Activated CD4-positive, alpha-beta T cell treated with anti-CD3 and anti-CD28 coated beads, Interleukin-2, amount 50 U/mL, for 24 hours (primary cell): ENCODE measurements around the gene C19orf73.
"Not testable (repeated sequence)": the region's sequence is repeated elsewhere in the genome, so short reads cannot be mapped to it uniquely, and the experiment has no call there.

ENCODE experiments used
- DNase-seq, 2 donors: peaks; one replicate each; pipeline ENCODE4 v3.0.0-alpha.2; 2020; ENCODE audit warnings: low read depth in 1 of 2, low spot score in 1 of 2

The C19orf73 gene

DNA sequence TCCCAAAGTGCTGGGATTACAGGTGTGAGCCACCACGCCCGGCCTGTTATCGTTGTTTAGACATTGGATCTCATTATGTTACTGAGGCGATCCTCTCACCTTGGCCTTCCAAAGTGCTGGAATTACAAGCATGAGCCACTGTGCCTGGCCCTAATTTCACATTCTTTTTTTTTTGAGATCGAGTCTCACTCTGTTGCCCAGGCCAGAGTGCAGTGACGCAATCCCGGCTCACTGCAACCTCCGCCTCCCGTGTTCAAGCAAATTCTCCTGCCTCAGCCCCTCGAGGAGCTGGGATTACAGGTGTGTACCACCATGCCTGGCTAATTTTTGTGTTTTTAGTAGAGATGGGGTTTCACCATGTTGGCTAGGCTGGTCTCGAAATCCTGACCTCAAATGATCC is 4.3 kb upstream of the C19orf73 start:
- DNase-seq: not testable (repeated sequence)

DNA sequence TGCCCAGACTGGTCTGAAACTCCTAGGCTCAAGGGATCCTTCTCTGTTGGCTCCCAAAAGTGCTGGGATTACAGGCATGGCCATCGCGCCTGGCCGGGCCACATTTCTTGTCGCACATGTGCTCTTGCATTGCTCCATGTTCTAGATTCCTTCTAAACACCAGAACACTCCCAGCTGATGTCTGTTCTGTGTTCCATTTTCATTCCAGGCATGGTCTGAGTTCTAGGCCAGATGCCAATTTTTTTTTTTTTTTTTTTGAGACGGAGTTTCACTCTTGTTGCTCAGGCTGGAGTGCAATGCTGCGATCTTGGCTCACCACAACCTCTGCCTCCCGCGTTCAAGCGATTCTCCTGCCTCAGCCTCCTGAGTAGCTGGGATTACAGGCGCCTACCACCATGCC is 2.9 kb upstream of the C19orf73 start:
- not testable (repeated sequence) for DNase-seq

DNA sequence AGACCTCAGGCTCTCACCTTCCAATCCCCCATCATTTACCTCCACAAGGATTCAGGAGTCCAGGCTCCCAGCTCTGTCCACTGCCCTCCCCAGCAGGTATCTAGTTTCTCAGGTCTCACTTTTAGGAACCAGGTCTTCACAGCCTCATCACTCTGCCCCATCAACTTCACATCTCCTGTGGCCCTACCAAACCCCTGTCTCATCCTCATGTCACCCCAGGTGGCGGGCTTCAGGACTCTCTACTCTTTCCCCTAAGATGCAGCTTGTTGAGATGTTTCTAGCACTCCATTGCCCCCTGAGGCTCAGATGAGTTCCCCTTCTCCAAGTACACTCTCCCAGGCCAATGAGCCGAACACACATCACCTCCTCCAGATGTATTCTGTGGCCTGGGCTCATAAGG is 1.9 kb upstream of the C19orf73 start:
- no peak for DNase-seq

- no peak for DNase-seq
Observed at GRCh38 chr19:49120325-49120683, 1.4 kb upstream of the C19orf73 start.

DNA sequence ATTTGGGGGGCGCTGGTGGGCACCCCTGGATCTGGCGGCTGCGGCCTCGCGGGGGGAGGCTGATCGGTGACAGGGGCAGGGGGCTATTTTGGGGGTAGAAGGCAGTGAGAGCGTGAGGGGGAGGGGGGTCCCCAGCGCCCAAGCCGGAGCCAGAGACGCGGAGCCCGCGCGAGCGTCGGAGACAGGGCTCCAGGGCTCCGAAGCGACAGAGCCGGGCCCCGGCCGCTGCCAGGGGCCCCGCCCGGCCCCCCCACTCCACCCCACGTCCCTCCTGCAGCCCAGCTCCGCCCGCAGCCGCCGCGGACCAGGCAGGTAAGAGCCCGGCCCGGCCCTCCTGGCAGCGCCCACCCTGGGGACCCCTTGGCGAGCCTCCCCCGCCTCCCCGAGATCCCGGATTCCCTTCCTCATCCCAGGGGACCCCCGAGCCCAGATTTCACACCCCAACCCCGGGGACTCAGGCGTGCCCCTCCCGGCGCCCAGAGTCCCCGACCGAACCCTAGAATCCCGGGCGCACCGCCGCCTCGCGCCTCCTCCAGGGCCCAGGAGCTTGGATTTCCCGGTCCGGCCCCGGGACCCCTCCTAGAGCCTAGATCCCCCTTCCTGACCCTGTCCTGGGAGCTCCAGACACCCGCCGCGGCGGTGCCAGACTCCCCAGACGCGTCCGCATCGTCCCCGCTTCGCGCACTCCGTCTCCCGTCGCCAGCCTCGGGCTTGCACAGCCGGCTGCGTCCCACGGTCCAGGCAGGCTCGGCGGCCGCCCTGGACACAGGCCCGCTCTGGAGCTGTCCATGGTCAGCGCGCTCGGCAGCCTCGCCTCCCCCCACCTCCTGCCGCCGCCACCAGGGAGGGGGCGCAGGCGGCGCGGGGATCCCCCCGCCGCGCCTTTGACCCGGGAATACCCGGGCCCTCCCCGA is 725 bp upstream of the C19orf73 start, which contains the start of gene PPFIA3:
TSS of gene PPFIA3 (plus strand) at position 134 of the 914 bp plus-strand sequence. CDS start 8,330 bp downstream, outside the sequence.
- no peak for DNase-seq

DNA sequence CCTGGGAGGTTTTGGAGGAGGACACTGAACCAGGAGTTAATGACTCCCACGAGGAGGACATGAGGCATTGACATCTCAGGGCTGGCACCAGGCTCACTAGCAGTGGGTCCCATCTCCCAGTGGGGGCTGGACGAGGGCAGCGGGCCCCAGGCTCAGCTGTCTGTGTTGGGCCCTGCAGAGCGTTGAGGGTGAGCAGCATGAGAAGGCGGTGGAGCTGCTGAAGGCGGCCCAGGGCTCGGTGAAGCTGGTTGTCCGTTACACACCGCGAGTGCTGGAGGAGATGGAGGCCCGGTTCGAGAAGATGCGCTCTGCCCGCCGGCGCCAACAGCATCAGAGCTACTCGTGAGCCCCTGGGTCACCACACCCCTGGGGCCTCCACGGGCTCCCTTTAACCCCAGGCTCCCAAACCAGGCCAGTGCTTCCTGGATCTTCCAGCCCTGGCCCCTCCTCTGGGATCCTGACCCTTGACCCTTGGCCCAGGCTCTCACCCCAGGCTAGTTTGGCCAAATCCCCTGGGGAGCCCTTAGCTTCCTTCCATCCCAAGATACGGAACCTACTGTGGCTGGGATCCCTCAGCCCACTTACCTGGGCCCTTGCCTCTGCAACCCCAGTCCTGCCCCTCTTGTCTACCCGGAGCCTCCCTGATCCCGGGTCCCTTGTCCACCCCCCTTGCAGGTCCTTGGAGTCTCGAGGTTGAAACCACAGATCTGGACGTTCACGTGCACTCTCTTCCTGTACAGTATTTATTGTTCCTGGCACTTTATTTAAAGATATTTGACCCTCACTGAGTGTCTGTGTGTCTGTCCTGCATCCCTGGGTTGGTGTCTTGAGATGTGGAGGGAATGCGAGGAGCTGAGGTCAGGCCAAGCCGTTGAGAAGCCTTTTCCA is 1.0 kb downstream of the C19orf73 start:
- DNase-seq: no peak

- no peak for DNase-seq
Observed at GRCh38 chr19:49116544-49116943, 2.4 kb downstream of the C19orf73 start.

- DNase-seq: peak; percentile 26 to 44
Observed at GRCh38 chr19:49114630-49115363, 4.1 kb downstream of the C19orf73 start.

GRCh38 chr19:49113762-49114629 is 4.9 kb downstream of the C19orf73 start, which contains the start of gene LIN7B:
Gene LIN7B, plus strand, starts transcription at chr19:49114370. Its CDS starts 35 bp downstream, at chr19:49114405.
- peak; percentile 40 to 66 for DNase-seq

- DNase-seq: no peak
Observed at GRCh38 chr19:49111218-49111998, 7.5 kb downstream of the C19orf73 start.

GRCh38 chr19:49110567-49110966 is 8.4 kb downstream of the C19orf73 start:
- DNase-seq: no peak

DNA sequence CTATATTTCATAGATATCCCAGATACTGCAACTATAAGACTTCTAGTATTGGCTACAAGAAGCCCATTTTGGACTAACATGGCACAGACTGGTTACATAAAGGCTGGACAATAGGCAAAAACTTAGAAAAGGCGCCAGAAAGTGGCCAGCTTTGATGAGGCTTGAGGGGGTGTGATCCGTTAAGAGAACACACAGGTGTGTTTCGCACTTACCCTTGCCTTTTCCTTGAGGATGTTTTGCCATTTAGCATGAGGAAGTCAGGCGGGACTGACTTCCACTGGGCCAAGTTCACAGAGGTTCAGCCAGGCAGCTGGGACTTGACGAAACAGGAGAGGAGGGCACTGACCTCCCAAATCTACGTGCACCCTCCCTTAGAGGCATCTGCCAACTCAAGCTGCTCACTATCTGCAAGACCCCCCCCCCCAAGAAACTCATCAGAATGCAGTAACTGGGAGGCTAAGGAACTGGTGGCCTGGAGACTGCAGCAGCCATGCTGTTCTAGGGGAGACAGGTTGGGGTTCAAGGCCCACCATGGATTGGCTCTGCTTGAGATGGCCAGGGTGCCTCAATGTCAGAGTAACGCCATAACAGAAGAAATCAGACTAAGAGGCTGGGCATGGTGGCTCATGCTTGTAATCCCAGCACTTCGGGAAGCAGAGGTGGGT is 9.2 kb downstream of the C19orf73 start:
- no peak for DNase-seq

GRCh38 chr19:49109051-49109450 is 9.9 kb downstream of the C19orf73 start:
- no peak for DNase-seq

- no peak for DNase-seq
Observed at GRCh38 chr19:49107625-49108459, 11.1 kb downstream of the C19orf73 start.

GRCh38 chr19:49106648-49107135 is 12.3 kb downstream of the C19orf73 start:
- peak in 1 of 2 donors; percentile 42 for DNase-seq

GRCh38 chr19:49104229-49104864 is 14.6 kb downstream of the C19orf73 start:
- DNase-seq: no peak
